HepG2 (cell line): ENCODE results near the gene TMEM9. TPM values are rescaled to one million over a fixed set of nuclear protein-coding genes. Genes with fewer than 3 reads are reported as not detected.
A peak's percentile ranks its signal among the peaks of the same experiment; 100 is the strongest.

ENCODE experiments used
- GABPB1 ChIP-seq: IDR thresholded peaks from 2 replicates; pipeline ENCODE4 v1.6.1; 2016; ENCODE audit warnings: mild to moderate bottlenecking, missing genetic modification reagents, moderate library complexity, missing compliant biosample characterization
- KDM3A ChIP-seq: IDR thresholded peaks from 2 replicates; pipeline ENCODE4 v1.6.1; 2018; ENCODE audit warnings: low read depth, missing compliant biosample characterization
- PAWR ChIP-seq: sonication (generic); formaldehyde crosslinking; IDR thresholded peaks from 2 replicates; pipeline ENCODE4 v1.4.0; 2020; ENCODE audit warnings: missing genetic modification reagents, mild to moderate bottlenecking, borderline replicate concordance
- RNF2 ChIP-seq: fragments of 450-650 bp; conservative IDR thresholded peaks from 2 replicates; pipeline ENCODE4 v1.6.1; 2016; ENCODE audit warnings: low read depth
- SMYD3 ChIP-seq: sonication (generic); formaldehyde crosslinking; IDR thresholded peaks from 2 replicates; pipeline ENCODE4 v1.8.1; 2023; ENCODE audit warnings: mild to moderate bottlenecking, missing genetic modification reagents
- SPEN ChIP-seq: sonication (generic); formaldehyde crosslinking; IDR thresholded peaks from 2 replicates; pipeline ENCODE4 v1.5.1; 2020; ENCODE audit warnings: low read depth, mild to moderate bottlenecking, missing genetic modification reagents
- SRY ChIP-seq: sonication (generic); formaldehyde crosslinking; IDR thresholded peaks from 2 replicates; pipeline ENCODE4 v1.8.0; 2022; ENCODE audit warnings: mild to moderate bottlenecking, missing genetic modification reagents
- SYNCRIP ChIP-seq: fragments of 200-400 bp; formaldehyde crosslinking; IDR thresholded peaks from 2 replicates; pipeline ENCODE4 v1.6.1; 2018; ENCODE audit warnings: mild to moderate bottlenecking, low read depth, low read length; ENCODE audit not compliant: insufficient read depth
- TCF12 ChIP-seq, 2 experiments: fragments of 450-650 bp in 1 of 2; sonication (generic) in 1 of 2; formaldehyde crosslinking in 1 of 2; IDR thresholded peaks; 2 replicates each; pipeline versions ENCODE4 v1.6.1 to v1.8.0; 2017 to 2022; ENCODE audit warnings: antibody characterized with exemption in 1 of 2, mild to moderate bottlenecking in 1 of 2, missing genetic modification reagents in 1 of 2, moderate library complexity in 1 of 2
- ZFP90 ChIP-seq: sonication (generic); formaldehyde crosslinking; IDR thresholded peaks from 2 replicates; pipeline ENCODE4 v1.8.0; 2022; ENCODE audit warnings: missing genetic modification reagents, mild to moderate bottlenecking, inconsistent platforms, borderline replicate concordance
- ZNF317 ChIP-seq: sonication (generic); formaldehyde crosslinking; IDR thresholded peaks from 2 replicates; pipeline ENCODE4 v1.5.0; 2020; ENCODE audit warnings: mild to moderate bottlenecking, missing genetic modification reagents
- ZNF709 ChIP-seq: sonication (generic); formaldehyde crosslinking; IDR thresholded peaks from 2 replicates; pipeline ENCODE4 v1.5.0; 2020; ENCODE audit warnings: mild to moderate bottlenecking, missing genetic modification reagents
- ZSCAN20 ChIP-seq: sonication (generic); formaldehyde crosslinking; IDR thresholded peaks from 2 replicates; pipeline ENCODE4 v1.4.0; 2020; ENCODE audit warnings: missing genetic modification reagents, mild to moderate bottlenecking, borderline replicate concordance
- ZSCAN9 ChIP-seq: IDR thresholded peaks from 2 replicates; pipeline ENCODE4 v1.6.1; 2016; ENCODE audit warnings: borderline replicate concordance
- polyA plus RNA-seq, 8 experiments: library from polyadenylated mRNA; depleted of rRNA in 3 of 8; stranded (reverse) in 7 of 8; unstranded in 1 of 8; fragments of >200 nt; fragmentation: Illumina TruSeq in 4 of 8; extraction: Trizol in 4 of 8; gene quantifications; 2 replicates each; pipeline versions ENCODE4 v1.2.1 to v1.2.3, GENCODE V29; 2011 to 2016; ENCODE audit warnings: low read depth in 4 of 8, missing spikeins in 1 of 8, mixed read lengths in 1 of 8; ENCODE audit not compliant: insufficient read depth in 1 of 8
- total RNA-seq, 5 experiments: library from RNA; depleted of rRNA; stranded (reverse); fragments of >200 nt; fragmentation: Illumina TruSeq; extraction: Trizol; gene quantifications; 2 replicates each; pipeline ENCODE4 v1.2.3, GENCODE V29; 2016; ENCODE audit warnings: low read depth in 1 of 5
- TF ChIP-seq, protein P1 (sequence below): sonication (generic); formaldehyde crosslinking; IDR thresholded peaks from 2 replicates; pipeline ENCODE4 v1.4.0; 2020; ENCODE audit warnings: missing genetic modification reagents
- TF ChIP-seq, protein P2 (sequence below): sonication (generic); formaldehyde crosslinking; conservative IDR thresholded peaks from 2 replicates; pipeline ENCODE4 v1.4.0; 2020; ENCODE audit warnings: mild to moderate bottlenecking, missing genetic modification reagents, moderate library complexity
- TF ChIP-seq, protein P3 (sequence below): sonication (generic); formaldehyde crosslinking; IDR thresholded peaks from 2 replicates; pipeline ENCODE4 v1.4.0; 2020; ENCODE audit warnings: missing genetic modification reagents

The TMEM9 gene
- total and polyA plus RNA-seq, 2 of the 13 experiments (the other 11 are each of a cell fraction or from before 2014, with no cell fraction given) = 60.9 to 102 TPM

DNA sequence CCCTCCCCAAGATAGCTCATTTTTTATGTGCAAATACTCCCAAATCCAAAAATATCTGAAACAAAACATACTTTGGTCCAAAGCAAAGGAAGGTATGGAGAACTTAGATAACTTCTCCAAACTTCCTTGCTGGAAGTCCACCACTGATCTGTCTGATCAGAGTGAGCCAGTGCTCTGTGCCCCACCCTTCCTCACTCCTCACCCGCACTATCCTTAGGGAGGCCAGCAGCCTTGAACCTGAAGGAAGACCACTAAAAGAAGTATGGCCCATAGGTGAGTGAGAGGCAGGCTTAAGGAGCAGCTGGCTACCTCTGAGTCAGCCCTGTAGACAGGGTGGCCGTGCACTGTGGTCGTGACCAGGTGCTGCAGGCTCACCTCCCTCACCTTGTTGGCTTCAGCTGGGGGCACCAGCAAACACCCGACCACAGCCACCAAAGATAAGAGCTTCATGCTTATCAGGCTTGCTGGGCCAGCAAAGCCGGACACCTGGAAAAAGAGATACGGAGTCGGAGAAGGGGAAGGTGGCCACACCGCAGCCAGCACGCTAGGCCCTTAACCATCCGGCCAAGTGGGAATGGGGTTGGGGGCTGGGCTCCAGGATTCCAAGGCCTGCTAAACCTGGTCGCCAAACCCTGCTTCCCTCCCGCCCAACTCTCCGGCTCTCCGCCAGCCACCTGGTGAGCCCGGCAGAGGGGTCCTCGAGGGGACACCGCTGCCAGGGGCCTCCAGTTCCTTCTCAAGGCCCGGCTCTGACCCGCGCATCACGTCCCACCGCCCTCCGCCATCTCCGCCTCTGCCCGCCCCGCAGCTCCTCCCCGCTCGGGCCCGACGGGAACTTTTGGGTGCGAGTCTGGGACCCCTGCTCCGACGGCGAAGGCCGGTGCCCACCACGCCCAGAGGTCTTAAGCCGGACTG, 543 bp downstream of the TMEM9 start (continued):
- TF ChIP-seq PAWR (CRISPR knock-in tag) (no peak), KDM3A (CRISPR knock-in tag) (no peak), ZNF317 (CRISPR knock-in tag) (0 out of 2 replicates have a peak, but pooled peaks have one; percentile 46), ZNF709 (CRISPR knock-in tag) (0 out of 2 replicates have a peak, but pooled peaks have one; percentile 39), GABPB1 (peak; percentile 41; the same call in 1 of the 2 replicates), SYNCRIP (no peak), ZFP90 (no peak), ZSCAN20 (CRISPR knock-in tag) (no peak), SRY (0 out of 2 replicates have a peak, but pooled peaks have one; percentile 77), ZSCAN9 (CRISPR knock-in tag) (no peak), TCF12 (IDR thresholded peaks at IDR 0.05) (no peak), TCF12 (CRISPR knock-in tag; IDR thresholded peaks at IDR 0.05) (no peak), SPEN (CRISPR knock-in tag) (peak; percentile 6; the same call in 1 of the 2 replicates), RNF2 (no peak), SMYD3 (CRISPR knock-in tag) (no peak)
- TF ChIP-seq, protein P1, sequence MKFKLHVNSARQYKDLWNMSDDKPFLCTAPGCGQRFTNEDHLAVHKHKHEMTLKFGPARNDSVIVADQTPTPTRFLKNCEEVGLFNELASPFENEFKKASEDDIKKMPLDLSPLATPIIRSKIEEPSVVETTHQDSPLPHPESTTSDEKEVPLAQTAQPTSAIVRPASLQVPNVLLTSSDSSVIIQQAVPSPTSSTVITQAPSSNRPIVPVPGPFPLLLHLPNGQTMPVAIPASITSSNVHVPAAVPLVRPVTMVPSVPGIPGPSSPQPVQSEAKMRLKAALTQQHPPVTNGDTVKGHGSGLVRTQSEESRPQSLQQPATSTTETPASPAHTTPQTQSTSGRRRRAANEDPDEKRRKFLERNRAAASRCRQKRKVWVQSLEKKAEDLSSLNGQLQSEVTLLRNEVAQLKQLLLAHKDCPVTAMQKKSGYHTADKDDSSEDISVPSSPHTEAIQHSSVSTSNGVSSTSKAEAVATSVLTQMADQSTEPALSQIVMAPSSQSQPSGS (CRISPR knock-in tag) = no peak
- TF ChIP-seq, protein P2, sequence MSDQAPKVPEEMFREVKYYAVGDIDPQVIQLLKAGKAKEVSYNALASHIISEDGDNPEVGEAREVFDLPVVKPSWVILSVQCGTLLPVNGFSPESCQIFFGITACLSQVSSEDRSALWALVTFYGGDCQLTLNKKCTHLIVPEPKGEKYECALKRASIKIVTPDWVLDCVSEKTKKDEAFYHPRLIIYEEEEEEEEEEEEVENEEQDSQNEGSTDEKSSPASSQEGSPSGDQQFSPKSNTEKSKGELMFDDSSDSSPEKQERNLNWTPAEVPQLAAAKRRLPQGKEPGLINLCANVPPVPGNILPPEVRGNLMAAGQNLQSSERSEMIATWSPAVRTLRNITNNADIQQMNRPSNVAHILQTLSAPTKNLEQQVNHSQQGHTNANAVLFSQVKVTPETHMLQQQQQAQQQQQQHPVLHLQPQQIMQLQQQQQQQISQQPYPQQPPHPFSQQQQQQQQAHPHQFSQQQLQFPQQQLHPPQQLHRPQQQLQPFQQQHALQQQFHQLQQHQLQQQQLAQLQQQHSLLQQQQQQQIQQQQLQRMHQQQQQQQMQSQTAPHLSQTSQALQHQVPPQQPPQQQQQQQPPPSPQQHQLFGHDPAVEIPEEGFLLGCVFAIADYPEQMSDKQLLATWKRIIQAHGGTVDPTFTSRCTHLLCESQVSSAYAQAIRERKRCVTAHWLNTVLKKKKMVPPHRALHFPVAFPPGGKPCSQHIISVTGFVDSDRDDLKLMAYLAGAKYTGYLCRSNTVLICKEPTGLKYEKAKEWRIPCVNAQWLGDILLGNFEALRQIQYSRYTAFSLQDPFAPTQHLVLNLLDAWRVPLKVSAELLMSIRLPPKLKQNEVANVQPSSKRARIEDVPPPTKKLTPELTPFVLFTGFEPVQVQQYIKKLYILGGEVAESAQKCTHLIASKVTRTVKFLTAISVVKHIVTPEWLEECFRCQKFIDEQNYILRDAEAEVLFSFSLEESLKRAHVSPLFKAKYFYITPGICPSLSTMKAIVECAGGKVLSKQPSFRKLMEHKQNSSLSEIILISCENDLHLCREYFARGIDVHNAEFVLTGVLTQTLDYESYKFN (CRISPR knock-in tag) = no peak
- TF ChIP-seq, protein P3, sequence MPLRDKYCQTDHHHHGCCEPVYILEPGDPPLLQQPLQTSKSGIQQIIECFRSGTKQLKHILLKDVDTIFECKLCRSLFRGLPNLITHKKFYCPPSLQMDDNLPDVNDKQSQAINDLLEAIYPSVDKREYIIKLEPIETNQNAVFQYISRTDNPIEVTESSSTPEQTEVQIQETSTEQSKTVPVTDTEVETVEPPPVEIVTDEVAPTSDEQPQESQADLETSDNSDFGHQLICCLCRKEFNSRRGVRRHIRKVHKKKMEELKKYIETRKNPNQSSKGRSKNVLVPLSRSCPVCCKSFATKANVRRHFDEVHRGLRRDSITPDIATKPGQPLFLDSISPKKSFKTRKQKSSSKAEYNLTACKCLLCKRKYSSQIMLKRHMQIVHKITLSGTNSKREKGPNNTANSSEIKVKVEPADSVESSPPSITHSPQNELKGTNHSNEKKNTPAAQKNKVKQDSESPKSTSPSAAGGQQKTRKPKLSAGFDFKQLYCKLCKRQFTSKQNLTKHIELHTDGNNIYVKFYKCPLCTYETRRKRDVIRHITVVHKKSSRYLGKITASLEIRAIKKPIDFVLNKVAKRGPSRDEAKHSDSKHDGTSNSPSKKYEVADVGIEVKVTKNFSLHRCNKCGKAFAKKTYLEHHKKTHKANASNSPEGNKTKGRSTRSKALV (CRISPR knock-in tag) = no peak
